WTC11 (cell line): Measurements from ENCODE around the gene EXOC1L. TPM values are rescaled to one million over a fixed set of nuclear protein-coding genes. Genes with fewer than 3 reads are reported as not detected.

Experiments used
- ATAC-seq: fragments of 200-7000 bp; cut with Tn5 transposase; 2 replicates; pipeline ENCODE4 v1.10.0; 2021; ENCODE audit warnings: mild to moderate bottlenecking, moderate library complexity
- CTCF ChIA-PET: fragments of 300-600 bp; sonication (Branson Sonifier 250); formaldehyde crosslinking; loops from one replicate; lab custom pipeline; 2021; ENCODE audit warnings: antibody characterized with exemption; lab: Charles Lee
- POLR2A ChIA-PET: fragments of 350-600 bp; sonication (Branson Sonifier 250); formaldehyde crosslinking; loops from one replicate; lab custom pipeline; 2021; ENCODE audit warnings: antibody characterized with exemption; lab: Charles Lee
- DNase-seq: peaks from one replicate; pipeline ENCODE4 v3.0.0; 2021; ENCODE audit warnings: low spot score
- H3K27ac Mint-ChIP-seq: 2 replicates; pipeline ENCODE4 v1.8.0; 2021; ENCODE audit warnings: mixed read lengths
- H3K27me3 Mint-ChIP-seq: 2 replicates; pipeline ENCODE4 v1.8.0; 2021; ENCODE audit warnings: low read depth, mild to moderate bottlenecking, moderate library complexity, mixed read lengths
- H3K36me3 Mint-ChIP-seq: 2 replicates; pipeline ENCODE4 v1.8.0; 2021; ENCODE audit warnings: mixed read lengths
- H3K4me1 Mint-ChIP-seq: 2 replicates; pipeline ENCODE4 v1.8.0; 2022; ENCODE audit warnings: mixed read lengths
- H3K4me3 Mint-ChIP-seq: 2 replicates; pipeline ENCODE4 v1.8.0; 2021; ENCODE audit warnings: mild to moderate bottlenecking, moderate library complexity, mixed read lengths
- H3K9me3 Mint-ChIP-seq: 2 replicates; pipeline ENCODE4 v1.8.0; 2021; ENCODE audit warnings: mixed read lengths
- ATF2 ChIP-seq: sonication (generic); formaldehyde crosslinking; IDR thresholded peaks from 2 replicates; pipeline ENCODE4 v1.8.1; 2022; ENCODE audit warnings: low read depth, missing genetic modification reagents, borderline replicate concordance
- CBFB ChIP-seq: sonication (generic); formaldehyde crosslinking; IDR thresholded peaks from 2 replicates; pipeline ENCODE4 v1.8.1; 2022; ENCODE audit warnings: mild to moderate bottlenecking, low read depth, missing genetic modification reagents
- CREB1 ChIP-seq: sonication (generic); formaldehyde crosslinking; IDR thresholded peaks from 2 replicates; pipeline ENCODE4 v1.8.0; 2023; ENCODE audit warnings: mild to moderate bottlenecking, missing genetic modification reagents
- CTCF ChIP-seq: fragments of 200-600 bp; IDR thresholded peaks from 2 replicates; pipeline ENCODE4 v1.8.0; 2022; ENCODE audit warnings: antibody characterized with exemption
- ELF4 ChIP-seq: sonication (generic); formaldehyde crosslinking; IDR thresholded peaks from 2 replicates; pipeline ENCODE4 v1.8.1; 2022; ENCODE audit warnings: low read depth, mild to moderate bottlenecking, moderate library complexity, missing genetic modification reagents
- ETV6 ChIP-seq: sonication (generic); formaldehyde crosslinking; IDR thresholded peaks from 2 replicates; pipeline ENCODE4 v1.8.1; 2022; ENCODE audit warnings: mild to moderate bottlenecking, missing genetic modification reagents
- HMGA2 ChIP-seq: fragments of 250-450 bp; sonication (Bioruptor Pico); IDR thresholded peaks from 2 replicates; pipeline ENCODE4 v1.4.0; 2021; ENCODE audit warnings: mild to moderate bottlenecking, moderate library complexity
- STAT6 ChIP-seq: sonication (generic); formaldehyde crosslinking; conservative IDR thresholded peaks from 2 replicates; pipeline ENCODE4 v1.8.1; 2023; ENCODE audit warnings: mild to moderate bottlenecking, low read depth, missing genetic modification reagents, moderate library complexity
- TCF7 ChIP-seq: sonication (generic); formaldehyde crosslinking; IDR thresholded peaks from 2 replicates; pipeline ENCODE4 v1.8.0; 2022; ENCODE audit warnings: mild to moderate bottlenecking, low read depth, missing genetic modification reagents, moderate library complexity
- ZNF281 ChIP-seq: sonication (generic); formaldehyde crosslinking; IDR thresholded peaks from 2 replicates; pipeline ENCODE4 v1.8.0; 2023; ENCODE audit warnings: mild to moderate bottlenecking, missing genetic modification reagents
- total RNA-seq: library from RNA; stranded (reverse); gene quantifications from 3 replicates; pipeline ENCODE4 v1.2.3, GENCODE V29; 2021
- TF ChIP-seq, protein P1 (sequence below): sonication (generic); formaldehyde crosslinking; IDR thresholded peaks from 2 replicates; pipeline ENCODE4 v1.8.1; 2023; ENCODE audit warnings: mild to moderate bottlenecking, missing genetic modification reagents, borderline replicate concordance
- TF ChIP-seq, protein P2 (sequence below): fragments of 250-450 bp; sonication (Bioruptor Pico); IDR thresholded peaks from 2 replicates; pipeline ENCODE4 v1.9.0; 2021; ENCODE audit warnings: mild to moderate bottlenecking, borderline replicate concordance

The EXOC1L gene
- total RNA-seq, 1 experiment from 2014 or later, result not detected

GRCh38 chr4:55793479-55793878 lies 26.1 kb upstream of the EXOC1L start:
- peak; percentile 26 for DNase-seq

More at GRCh38 chr4:55793479-55793878, 26.1 kb upstream of the EXOC1L start:
- Mint-ChIP-seq H3K27ac (no peak overlapping the region), H3K27me3 (peaks cover 44% of the 10 kb centered on the region), H3K4me1 (peaks cover 3% of the 10 kb centered on the region; the same call in 1 of the 2 replicates), H3K4me3 (peak overlapping the region; percentile 54), H3K9me3 (no peaks in the 10 kb centered on the region), H3K36me3 (no peaks in the 10 kb centered on the region)
- ChIA-PET POLR2A (no interaction called here), CTCF (no interaction called here)
- ATAC-seq, result peak; percentile 57
- TF ChIP-seq CREB1 (CRISPR knock-in tag) (no peak), ATF2 (CRISPR knock-in tag) (no peak), STAT6 (CRISPR knock-in tag) (no peak), ELF4 (CRISPR knock-in tag) (no peak), TCF7 (CRISPR knock-in tag) (no peak), ZNF281 (CRISPR knock-in tag) (no peak), HMGA2 (no peak), CBFB (CRISPR knock-in tag) (no peak), ETV6 (CRISPR knock-in tag) (no peak), CTCF (no peak)
- TF ChIP-seq, protein P1, sequence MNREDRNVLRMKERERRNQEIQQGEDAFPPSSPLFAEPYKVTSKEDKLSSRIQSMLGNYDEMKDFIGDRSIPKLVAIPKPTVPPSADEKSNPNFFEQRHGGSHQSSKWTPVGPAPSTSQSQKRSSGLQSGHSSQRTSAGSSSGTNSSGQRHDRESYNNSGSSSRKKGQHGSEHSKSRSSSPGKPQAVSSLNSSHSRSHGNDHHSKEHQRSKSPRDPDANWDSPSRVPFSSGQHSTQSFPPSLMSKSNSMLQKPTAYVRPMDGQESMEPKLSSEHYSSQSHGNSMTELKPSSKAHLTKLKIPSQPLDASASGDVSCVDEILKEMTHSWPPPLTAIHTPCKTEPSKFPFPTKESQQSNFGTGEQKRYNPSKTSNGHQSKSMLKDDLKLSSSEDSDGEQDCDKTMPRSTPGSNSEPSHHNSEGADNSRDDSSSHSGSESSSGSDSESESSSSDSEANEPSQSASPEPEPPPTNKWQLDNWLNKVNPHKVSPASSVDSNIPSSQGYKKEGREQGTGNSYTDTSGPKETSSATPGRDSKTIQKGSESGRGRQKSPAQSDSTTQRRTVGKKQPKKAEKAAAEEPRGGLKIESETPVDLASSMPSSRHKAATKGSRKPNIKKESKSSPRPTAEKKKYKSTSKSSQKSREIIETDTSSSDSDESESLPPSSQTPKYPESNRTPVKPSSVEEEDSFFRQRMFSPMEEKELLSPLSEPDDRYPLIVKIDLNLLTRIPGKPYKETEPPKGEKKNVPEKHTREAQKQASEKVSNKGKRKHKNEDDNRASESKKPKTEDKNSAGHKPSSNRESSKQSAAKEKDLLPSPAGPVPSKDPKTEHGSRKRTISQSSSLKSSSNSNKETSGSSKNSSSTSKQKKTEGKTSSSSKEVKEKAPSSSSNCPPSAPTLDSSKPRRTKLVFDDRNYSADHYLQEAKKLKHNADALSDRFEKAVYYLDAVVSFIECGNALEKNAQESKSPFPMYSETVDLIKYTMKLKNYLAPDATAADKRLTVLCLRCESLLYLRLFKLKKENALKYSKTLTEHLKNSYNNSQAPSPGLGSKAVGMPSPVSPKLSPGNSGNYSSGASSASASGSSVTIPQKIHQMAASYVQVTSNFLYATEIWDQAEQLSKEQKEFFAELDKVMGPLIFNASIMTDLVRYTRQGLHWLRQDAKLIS (CRISPR knock-in tag), result no peak
- TF ChIP-seq, protein P2, sequence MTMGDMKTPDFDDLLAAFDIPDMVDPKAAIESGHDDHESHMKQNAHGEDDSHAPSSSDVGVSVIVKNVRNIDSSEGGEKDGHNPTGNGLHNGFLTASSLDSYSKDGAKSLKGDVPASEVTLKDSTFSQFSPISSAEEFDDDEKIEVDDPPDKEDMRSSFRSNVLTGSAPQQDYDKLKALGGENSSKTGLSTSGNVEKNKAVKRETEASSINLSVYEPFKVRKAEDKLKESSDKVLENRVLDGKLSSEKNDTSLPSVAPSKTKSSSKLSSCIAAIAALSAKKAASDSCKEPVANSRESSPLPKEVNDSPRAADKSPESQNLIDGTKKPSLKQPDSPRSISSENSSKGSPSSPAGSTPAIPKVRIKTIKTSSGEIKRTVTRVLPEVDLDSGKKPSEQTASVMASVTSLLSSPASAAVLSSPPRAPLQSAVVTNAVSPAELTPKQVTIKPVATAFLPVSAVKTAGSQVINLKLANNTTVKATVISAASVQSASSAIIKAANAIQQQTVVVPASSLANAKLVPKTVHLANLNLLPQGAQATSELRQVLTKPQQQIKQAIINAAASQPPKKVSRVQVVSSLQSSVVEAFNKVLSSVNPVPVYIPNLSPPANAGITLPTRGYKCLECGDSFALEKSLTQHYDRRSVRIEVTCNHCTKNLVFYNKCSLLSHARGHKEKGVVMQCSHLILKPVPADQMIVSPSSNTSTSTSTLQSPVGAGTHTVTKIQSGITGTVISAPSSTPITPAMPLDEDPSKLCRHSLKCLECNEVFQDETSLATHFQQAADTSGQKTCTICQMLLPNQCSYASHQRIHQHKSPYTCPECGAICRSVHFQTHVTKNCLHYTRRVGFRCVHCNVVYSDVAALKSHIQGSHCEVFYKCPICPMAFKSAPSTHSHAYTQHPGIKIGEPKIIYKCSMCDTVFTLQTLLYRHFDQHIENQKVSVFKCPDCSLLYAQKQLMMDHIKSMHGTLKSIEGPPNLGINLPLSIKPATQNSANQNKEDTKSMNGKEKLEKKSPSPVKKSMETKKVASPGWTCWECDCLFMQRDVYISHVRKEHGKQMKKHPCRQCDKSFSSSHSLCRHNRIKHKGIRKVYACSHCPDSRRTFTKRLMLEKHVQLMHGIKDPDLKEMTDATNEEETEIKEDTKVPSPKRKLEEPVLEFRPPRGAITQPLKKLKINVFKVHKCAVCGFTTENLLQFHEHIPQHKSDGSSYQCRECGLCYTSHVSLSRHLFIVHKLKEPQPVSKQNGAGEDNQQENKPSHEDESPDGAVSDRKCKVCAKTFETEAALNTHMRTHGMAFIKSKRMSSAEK (CRISPR knock-in tag), result no peak
